GM23338 (cell line): ENCODE results near the gene DRAXIN.

Experiments
- CREB1 ChIP-seq: fragments of 250-450 bp; sonication (Bioruptor Pico); IDR thresholded peaks from 2 replicates; pipeline ENCODE4 v1.5.0; 2020; ENCODE audit warnings: low read depth, mild to moderate bottlenecking, moderate library complexity
- CTCF ChIP-seq, 2 experiments: fragments of 200-600 bp in 1 of 2; sonication (generic) in 1 of 2; conservative IDR thresholded peaks; 2 replicates each; pipeline versions ENCODE4 v1.5.1 to v1.6.1; 2016 to 2017; ENCODE audit warnings: antibody characterized with exemption in 2 of 2, low read depth in 2 of 2, mild to moderate bottlenecking in 2 of 2, moderate library complexity in 1 of 2
- ETS1 ChIP-seq: IDR thresholded peaks from 2 replicates; pipeline ENCODE4 v1.6.1; 2016; ENCODE audit warnings: antibody characterized with exemption
- EZH2 ChIP-seq: fragments of 200-600 bp; sonication (generic); IDR thresholded peaks from one replicate; pipeline ENCODE4 v1.8.0; 2017; ENCODE audit warnings: antibody characterized with exemption, mild to moderate bottlenecking, low read depth; ENCODE audit not compliant: unreplicated experiment
- EZH2phosphoT487 ChIP-seq: fragments of 200-600 bp; sonication (generic); IDR thresholded peaks from one replicate; pipeline ENCODE4 v1.8.1; 2018; ENCODE audit warnings: antibody characterized with exemption; ENCODE audit not compliant: unreplicated experiment
- JUNB ChIP-seq: IDR thresholded peaks from one replicate; pipeline ENCODE4 v1.6.1; 2016; ENCODE audit warnings: antibody characterized with exemption; ENCODE audit not compliant: unreplicated experiment
- NANOG ChIP-seq: IDR thresholded peaks from 2 replicates; pipeline ENCODE4 v1.6.1; 2016; ENCODE audit warnings: antibody characterized with exemption, borderline replicate concordance
- POLR2AphosphoS5 ChIP-seq: IDR thresholded peaks from 2 replicates; pipeline ENCODE4 v1.6.1; 2016; ENCODE audit warnings: antibody characterized with exemption, low read depth
- REST ChIP-seq: IDR thresholded peaks from one replicate; pipeline ENCODE4 v1.6.1; 2018; ENCODE audit warnings: antibody characterized with exemption; ENCODE audit not compliant: unreplicated experiment
- ZNF114 ChIP-seq: fragments of 250-450 bp; sonication (Bioruptor Pico); IDR thresholded peaks from 2 replicates; pipeline ENCODE4 v1.5.0; 2020; ENCODE audit warnings: mild to moderate bottlenecking, moderate library complexity
- ZNF331 ChIP-seq: fragments of 250-450 bp; sonication (Bioruptor Pico); IDR thresholded peaks from 2 replicates; pipeline ENCODE4 v1.5.0; 2020; ENCODE audit warnings: low read depth, mild to moderate bottlenecking, moderate library complexity
- ZNF462 ChIP-seq: fragments of 250-450 bp; sonication (Bioruptor Pico); IDR thresholded peaks from 2 replicates; pipeline ENCODE4 v1.5.0; 2020; ENCODE audit warnings: mild to moderate bottlenecking, moderate library complexity

- TF ChIP-seq CTCF (conservative IDR thresholded peaks at IDR 0.05; ENCODE audit: low read depth in 2 of 2), result no peak
- TF ChIP-seq EZH2, result no peak
- TF ChIP-seq POLR2AphosphoS5, result no peak
- TF ChIP-seq CREB1 (CRISPR knock-in tag), result no peak
- no peak for TF ChIP-seq ZNF462
- no peak for TF ChIP-seq EZH2phosphoT487
- no peak for TF ChIP-seq JUNB
- TF ChIP-seq NANOG, result no peak
- no peak for TF ChIP-seq REST
- no peak for TF ChIP-seq ZNF331 (CRISPR knock-in tag)
- TF ChIP-seq ZNF114 (CRISPR knock-in tag), result no peak
- TF ChIP-seq ETS1, result no peak
Observed at GRCh38 chr1:11661103-11661502, 30.4 kb upstream of the DRAXIN start.
